HEK293 (cell line): ENCODE measurements around the gene MAN1B1.

Experiments
- CTCF ChIA-PET: fragments of 350-600 bp; formaldehyde crosslinking; extraction: SDS; loops from one replicate; lab custom pipeline; 2021; ENCODE audit warnings: antibody characterized with exemption; lab: Yijun Ruan, JAX
- POLR2A ChIA-PET: fragments of 300-600 bp; formaldehyde crosslinking; extraction: SDS; loops from one replicate; lab custom pipeline; 2020; ENCODE audit warnings: antibody characterized with exemption, inconsistent platforms; lab: Yijun Ruan, JAX
- H3K27ac ChIP-seq: fragments of 200-500 bp; sonication (Bioruptor generic); 2 replicates; pipeline ENCODE4 v1.5.1; 2014; ENCODE audit warnings: low read depth, low read length, control low read depth, inconsistent platforms; ENCODE audit errors: extremely low read depth
- H3K36me3 ChIP-seq, 2 experiments: fragments of 200-500 bp in 1 of 2; sonication (Bioruptor generic) in 1 of 2; 1 replicate in 1 of 2; 2 replicates in 1 of 2; pipeline ENCODE4 v1.5.1; 2014 to 2017; ENCODE audit warnings: inconsistent platforms in 2 of 2, low read length in 2 of 2; ENCODE audit not compliant: control insufficient read depth in 2 of 2, insufficient read depth in 1 of 2
- H3K4me1 ChIP-seq: fragments of 200-500 bp; sonication (Bioruptor generic); 2 replicates; pipeline ENCODE4 v1.5.1; 2014; ENCODE audit warnings: mild to moderate bottlenecking, low read length, inconsistent platforms; ENCODE audit not compliant: control insufficient read depth, insufficient read depth
- H3K4me3 ChIP-seq: 2 replicates; pipeline ENCODE4 v1.5.1; 2011; ENCODE audit warnings: low read depth, mild to moderate bottlenecking, control low read depth, low read length, moderate library complexity
- H3K9me3 ChIP-seq: fragments of 200-500 bp; sonication (Bioruptor generic); 2 replicates; pipeline ENCODE4 v1.5.1; 2014; ENCODE audit warnings: low read depth, low read length, inconsistent platforms; ENCODE audit not compliant: control insufficient read depth, insufficient read depth
- EGR2 ChIP-seq: fragments of 450-650 bp; formaldehyde crosslinking; IDR thresholded peaks from 2 replicates; pipeline ENCODE4 v1.5.1; 2016; ENCODE audit warnings: low read depth, missing biosample characterization, missing genetic modification characterization
- GLIS1 ChIP-seq: fragments of 450-650 bp; formaldehyde crosslinking; IDR thresholded peaks from 2 replicates; pipeline ENCODE4 v1.5.1; 2016; ENCODE audit warnings: missing biosample characterization, missing genetic modification characterization
- GLIS2 ChIP-seq: fragments of 450-650 bp; formaldehyde crosslinking; IDR thresholded peaks from 2 replicates; pipeline ENCODE4 v1.5.1; 2016; ENCODE audit warnings: missing biosample characterization, missing genetic modification characterization
- KLF1 ChIP-seq: fragments of 450-650 bp; formaldehyde crosslinking; IDR thresholded peaks from 2 replicates; pipeline ENCODE4 v1.5.1; 2016; ENCODE audit warnings: missing biosample characterization, missing genetic modification characterization
- MZF1 ChIP-seq: fragments of 450-650 bp; formaldehyde crosslinking; IDR thresholded peaks from 2 replicates; pipeline ENCODE4 v1.5.1; 2017; ENCODE audit warnings: missing biosample characterization, missing genetic modification characterization, borderline replicate concordance
- SCRT2 ChIP-seq: fragments of 450-650 bp; formaldehyde crosslinking; IDR thresholded peaks from 2 replicates; pipeline ENCODE4 v1.5.1; 2016; ENCODE audit warnings: missing biosample characterization, missing genetic modification characterization
- SP2 ChIP-seq: fragments of 450-650 bp; formaldehyde crosslinking; IDR thresholded peaks from 2 replicates; pipeline ENCODE4 v1.5.1; 2016; ENCODE audit warnings: missing biosample characterization, missing genetic modification characterization
- SP7 ChIP-seq: fragments of 450-650 bp; formaldehyde crosslinking; IDR thresholded peaks from 2 replicates; pipeline ENCODE4 v1.5.1; 2016; ENCODE audit warnings: missing biosample characterization, missing genetic modification characterization
- ZBTB17 ChIP-seq: fragments of 450-650 bp; formaldehyde crosslinking; IDR thresholded peaks from 2 replicates; pipeline ENCODE4 v1.5.1; 2016; ENCODE audit warnings: missing biosample characterization, missing genetic modification characterization
- ZEB2 ChIP-seq: fragments of 450-650 bp; formaldehyde crosslinking; IDR thresholded peaks from 2 replicates; pipeline ENCODE4 v1.5.1; 2016; ENCODE audit warnings: missing biosample characterization, missing genetic modification characterization
- ZFHX2 ChIP-seq: fragments of 450-650 bp; formaldehyde crosslinking; conservative IDR thresholded peaks from 2 replicates; pipeline ENCODE4 v1.5.1; 2016; ENCODE audit warnings: missing biosample characterization, missing genetic modification characterization
- ZIC2 ChIP-seq: fragments of 450-650 bp; formaldehyde crosslinking; IDR thresholded peaks from 2 replicates; pipeline ENCODE4 v1.5.1; 2016; ENCODE audit warnings: missing biosample characterization, missing genetic modification characterization
- ZNF335 ChIP-seq: fragments of 450-650 bp; formaldehyde crosslinking; conservative IDR thresholded peaks from 2 replicates; pipeline ENCODE4 v1.5.1; 2016; ENCODE audit warnings: missing biosample characterization, missing genetic modification characterization
- ZNF394 ChIP-seq: fragments of 450-650 bp; formaldehyde crosslinking; IDR thresholded peaks from 2 replicates; pipeline ENCODE4 v1.5.1; 2016; ENCODE audit warnings: missing biosample characterization, missing genetic modification characterization, mild to moderate bottlenecking, moderate library complexity, borderline replicate concordance
- ZNF600 ChIP-seq: fragments of 450-650 bp; formaldehyde crosslinking; IDR thresholded peaks from 2 replicates; pipeline ENCODE4 v1.5.1; 2016; ENCODE audit warnings: missing biosample characterization, missing genetic modification characterization
- ZNF670 ChIP-seq: fragments of 450-650 bp; formaldehyde crosslinking; IDR thresholded peaks from 2 replicates; pipeline ENCODE4 v1.5.1; 2016; ENCODE audit warnings: missing biosample characterization, missing genetic modification characterization, low read depth
- TF ChIP-seq, protein P1 (sequence below): fragments of 450-650 bp; formaldehyde crosslinking; IDR thresholded peaks from 2 replicates; pipeline ENCODE4 v1.5.1; 2017; ENCODE audit warnings: missing biosample characterization, missing genetic modification characterization
- TF ChIP-seq, protein P2 (sequence below): fragments of 450-650 bp; formaldehyde crosslinking; IDR thresholded peaks from 2 replicates; pipeline ENCODE4 v1.5.1; 2017; ENCODE audit warnings: missing biosample characterization, mild to moderate bottlenecking, missing genetic modification characterization, moderate library complexity
- TF ChIP-seq, protein P3 (sequence below): fragments of 450-650 bp; formaldehyde crosslinking; IDR thresholded peaks from 2 replicates; pipeline ENCODE4 v1.5.1; 2016; ENCODE audit warnings: missing biosample characterization, missing genetic modification characterization

Gene MAN1B1

DNA sequence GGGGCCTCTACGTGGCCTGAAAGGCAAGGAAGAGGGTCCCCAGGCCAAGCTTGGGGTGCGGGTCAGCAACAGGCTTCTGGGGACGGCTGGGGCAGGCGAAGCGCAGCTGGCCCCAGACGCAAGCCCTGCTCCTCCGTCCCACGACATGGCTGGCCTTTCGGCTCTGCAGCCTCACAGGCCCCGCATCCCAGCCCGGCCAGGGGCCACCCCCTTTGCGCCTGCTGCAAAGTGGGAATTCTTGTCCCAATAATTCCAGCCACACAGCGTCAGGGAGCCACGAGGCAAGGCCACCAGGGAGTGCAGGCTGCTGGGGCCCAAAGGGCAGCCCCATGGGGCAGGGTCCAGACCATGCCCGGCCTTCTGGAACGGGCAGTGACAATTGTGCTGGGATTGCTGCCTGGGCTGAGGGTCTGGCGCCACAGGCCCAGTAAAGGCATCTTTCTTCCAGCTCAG, 31.8 kb upstream of the MAN1B1 start:
- H3K36me3 ChIP-seq, result no peaks in the 10 kb centered on the region
- H3K9me3 ChIP-seq, result no peaks in the 10 kb centered on the region
- TF ChIP-seq ZNF335 (tag by site-specific recombination) (peak; percentile 73), SCRT2 (peak; percentile 75), ZNF394 (tag by site-specific recombination) (no peak)
- H3K4me3 ChIP-seq, result no peak overlapping the region
- no peak overlapping the region for H3K27ac ChIP-seq
- ChIA-PET CTCF (interaction anchor here (1.2 to 10.1 kb wide), 5 partner anchors 8 to 268 kb away, joined by 4 to 166 read pairs (median 8); partner anchors contain the start of genes NPDC1 and SAPCD2), POLR2A (interaction anchor here (0.7 to 1.0 kb wide), 2 partner anchors 16 to 75 kb away, joined by 3 to 8 read pairs; partner anchors contain the start of gene SAPCD2)
- H3K4me1 ChIP-seq, result no peaks in the 10 kb centered on the region

DNA sequence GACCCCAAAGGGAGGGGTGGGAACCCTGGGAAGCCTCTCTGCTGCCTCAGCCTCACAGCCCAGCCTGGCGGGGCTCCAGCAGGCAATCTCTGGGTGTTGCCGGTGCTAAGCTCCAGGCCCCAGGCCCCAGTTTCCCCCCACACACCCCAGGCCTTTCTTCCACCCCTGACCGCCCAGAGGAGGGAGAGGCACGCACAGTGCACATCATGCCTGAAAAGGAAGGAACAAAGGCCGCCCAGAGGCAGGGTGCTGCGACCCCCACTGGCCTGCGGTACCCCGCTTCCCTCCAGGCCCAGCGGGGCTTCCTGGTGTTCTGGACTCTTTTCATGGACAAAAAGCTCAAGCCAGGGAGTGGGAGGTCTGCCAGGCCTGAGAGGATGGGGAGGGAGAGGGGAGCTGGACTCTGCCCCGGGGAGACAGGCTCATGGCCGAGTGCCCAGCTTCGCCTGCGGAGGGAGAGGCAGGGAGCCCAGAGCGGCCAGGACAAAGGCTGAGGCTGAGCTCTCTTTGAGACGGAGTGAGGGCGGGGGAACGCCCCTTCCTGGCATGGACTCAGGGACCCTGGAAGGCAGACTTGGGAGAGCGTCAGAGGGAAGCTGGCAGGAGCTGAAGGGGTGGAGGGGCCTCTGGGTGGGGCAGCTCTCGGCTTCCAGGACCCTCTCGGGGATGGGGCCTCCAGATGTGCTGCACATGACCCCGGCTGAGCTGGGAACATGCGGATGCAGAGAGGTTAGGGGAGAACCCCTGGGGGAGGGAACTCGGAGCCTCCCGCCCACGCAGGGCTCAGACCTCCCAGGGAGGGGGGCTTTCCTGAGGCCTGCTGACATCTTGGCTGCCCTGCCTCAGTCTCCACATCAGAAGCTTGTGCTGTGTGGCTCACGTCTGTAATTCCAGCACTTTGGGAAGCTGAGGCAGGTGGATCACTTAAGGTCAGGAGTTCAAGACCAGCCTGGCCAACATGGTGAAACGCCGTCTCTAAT, 31.1 kb upstream of the MAN1B1 start:
- TF ChIP-seq ZFHX2 (tag by site-specific recombination) (peak; percentile 57; the same call in 1 of the 2 replicates), ZNF600 (peak; percentile 17; the same call in 1 of the 2 replicates), GLIS1 (tag by site-specific recombination) (peak; percentile 29; the same call in 1 of the 2 replicates), SP2 (tag by site-specific recombination) (0 out of 2 replicates have a peak, but pooled peaks have one; percentile 25), MZF1 (tag by site-specific recombination) (no peak), GLIS2 (peak; percentile 56; the same call in 1 of the 2 replicates), KLF1 (tag by site-specific recombination) (peak; percentile 85), ZNF670 (tag by site-specific recombination) (no peak), SP7 (tag by site-specific recombination) (0 out of 2 replicates have a peak, but pooled peaks have one; percentile 11), ZBTB17 (tag by site-specific recombination) (peak; percentile 62), ZIC2 (tag by site-specific recombination) (peak; percentile 82), ZEB2 (tag by site-specific recombination) (no peak), EGR2 (tag by site-specific recombination) (0 out of 2 replicates have a peak, but pooled peaks have one; percentile 16)
- TF ChIP-seq, protein P1, sequence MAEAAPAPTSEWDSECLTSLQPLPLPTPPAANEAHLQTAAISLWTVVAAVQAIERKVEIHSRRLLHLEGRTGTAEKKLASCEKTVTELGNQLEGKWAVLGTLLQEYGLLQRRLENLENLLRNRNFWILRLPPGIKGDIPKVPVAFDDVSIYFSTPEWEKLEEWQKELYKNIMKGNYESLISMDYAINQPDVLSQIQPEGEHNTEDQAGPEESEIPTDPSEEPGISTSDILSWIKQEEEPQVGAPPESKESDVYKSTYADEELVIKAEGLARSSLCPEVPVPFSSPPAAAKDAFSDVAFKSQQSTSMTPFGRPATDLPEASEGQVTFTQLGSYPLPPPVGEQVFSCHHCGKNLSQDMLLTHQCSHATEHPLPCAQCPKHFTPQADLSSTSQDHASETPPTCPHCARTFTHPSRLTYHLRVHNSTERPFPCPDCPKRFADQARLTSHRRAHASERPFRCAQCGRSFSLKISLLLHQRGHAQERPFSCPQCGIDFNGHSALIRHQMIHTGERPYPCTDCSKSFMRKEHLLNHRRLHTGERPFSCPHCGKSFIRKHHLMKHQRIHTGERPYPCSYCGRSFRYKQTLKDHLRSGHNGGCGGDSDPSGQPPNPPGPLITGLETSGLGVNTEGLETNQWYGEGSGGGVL, result peak; percentile 50
- TF ChIP-seq, protein P2, sequence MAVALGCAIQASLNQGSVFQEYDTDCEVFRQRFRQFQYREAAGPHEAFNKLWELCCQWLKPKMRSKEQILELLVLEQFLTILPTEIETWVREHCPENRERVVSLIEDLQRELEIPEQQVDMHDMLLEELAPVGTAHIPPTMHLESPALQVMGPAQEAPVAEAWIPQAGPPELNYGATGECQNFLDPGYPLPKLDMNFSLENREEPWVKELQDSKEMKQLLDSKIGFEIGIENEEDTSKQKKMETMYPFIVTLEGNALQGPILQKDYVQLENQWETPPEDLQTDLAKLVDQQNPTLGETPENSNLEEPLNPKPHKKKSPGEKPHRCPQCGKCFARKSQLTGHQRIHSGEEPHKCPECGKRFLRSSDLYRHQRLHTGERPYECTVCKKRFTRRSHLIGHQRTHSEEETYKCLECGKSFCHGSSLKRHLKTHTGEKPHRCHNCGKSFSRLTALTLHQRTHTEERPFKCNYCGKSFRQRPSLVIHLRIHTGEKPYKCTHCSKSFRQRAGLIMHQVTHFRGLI, result peak; percentile 67
- TF ChIP-seq, protein P3, sequence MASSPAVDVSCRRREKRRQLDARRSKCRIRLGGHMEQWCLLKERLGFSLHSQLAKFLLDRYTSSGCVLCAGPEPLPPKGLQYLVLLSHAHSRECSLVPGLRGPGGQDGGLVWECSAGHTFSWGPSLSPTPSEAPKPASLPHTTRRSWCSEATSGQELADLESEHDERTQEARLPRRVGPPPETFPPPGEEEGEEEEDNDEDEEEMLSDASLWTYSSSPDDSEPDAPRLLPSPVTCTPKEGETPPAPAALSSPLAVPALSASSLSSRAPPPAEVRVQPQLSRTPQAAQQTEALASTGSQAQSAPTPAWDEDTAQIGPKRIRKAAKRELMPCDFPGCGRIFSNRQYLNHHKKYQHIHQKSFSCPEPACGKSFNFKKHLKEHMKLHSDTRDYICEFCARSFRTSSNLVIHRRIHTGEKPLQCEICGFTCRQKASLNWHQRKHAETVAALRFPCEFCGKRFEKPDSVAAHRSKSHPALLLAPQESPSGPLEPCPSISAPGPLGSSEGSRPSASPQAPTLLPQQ (tag by site-specific recombination), result no peak
- Histone ChIP-seq H3K4me1 (no peaks in the 10 kb centered on the region), H3K36me3 (no peaks in the 10 kb centered on the region), H3K4me3 (no peak overlapping the region), H3K9me3 (no peaks in the 10 kb centered on the region), H3K27ac (no peak overlapping the region)
- ChIA-PET POLR2A (interaction anchor here (0.7 to 1.0 kb wide), 4 partner anchors 15 to 145 kb away, joined by 3 to 8 read pairs (median 4); partner anchors contain the start of genes MAN1B1, SAPCD2 and TPRN), CTCF (interaction anchor here (0.6 to 10.1 kb wide), 6 partner anchors 9 to 268 kb away, joined by 4 to 166 read pairs (median 6); partner anchors contain the start of genes NPDC1 and SAPCD2)
